ENCODE measurements around the gene LIM2. TPM values are rescaled to one million over a fixed set of nuclear protein-coding genes. Genes with fewer than 3 reads are reported as not detected.

The LIM2 gene
- total RNA-seq, 1 donor from 2014 or later, result not detected

DNA sequence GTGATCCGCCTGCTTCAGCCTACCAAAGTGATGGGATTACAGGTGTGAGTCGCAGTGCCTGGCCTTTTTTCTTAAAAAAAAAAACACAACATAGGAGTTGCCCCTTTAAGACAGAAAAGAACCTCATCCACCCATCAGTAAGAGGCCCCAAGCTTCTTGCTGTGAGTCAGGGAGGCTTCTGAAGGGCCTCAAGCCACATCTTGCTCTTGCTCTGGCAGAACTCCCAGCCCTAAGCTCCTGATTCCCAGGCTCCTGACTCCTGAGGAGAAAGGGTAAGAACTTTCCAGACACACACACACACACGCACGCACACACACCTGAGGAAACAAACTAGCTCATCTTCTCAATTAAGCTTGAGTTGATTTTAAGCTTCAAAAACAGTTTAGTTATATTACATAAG, 28.5 kb downstream of the LIM2 start:
- CTCF ChIA-PET, result interaction anchor here (0.9 kb wide), 2 partner anchors 20 to 79 kb away, joined by 4 read pairs; no protein-coding TSS in a partner anchor
- Mint-ChIP-seq H3K36me3 (ENCODE audit: low read depth) (peaks cover 2% of the 10 kb centered on the region), H3K27ac (no peak overlapping the region), H3K4me3 (no peak overlapping the region), H3K27me3 (no peaks in the 10 kb centered on the region), H3K4me1 (peaks cover 19% of the 10 kb centered on the region), H3K9me3 (no peaks in the 10 kb centered on the region)
- DNase-seq (no peak), ATAC-seq (ENCODE audit: low read depth) (no peak)
- POLR2A ChIA-PET, result interaction anchor here (0.6 kb wide), 1 partner anchor 58 kb away, joined by 4 read pairs; the partner anchor contains the start of gene SIGLEC10
- TF ChIP-seq, protein P1, sequence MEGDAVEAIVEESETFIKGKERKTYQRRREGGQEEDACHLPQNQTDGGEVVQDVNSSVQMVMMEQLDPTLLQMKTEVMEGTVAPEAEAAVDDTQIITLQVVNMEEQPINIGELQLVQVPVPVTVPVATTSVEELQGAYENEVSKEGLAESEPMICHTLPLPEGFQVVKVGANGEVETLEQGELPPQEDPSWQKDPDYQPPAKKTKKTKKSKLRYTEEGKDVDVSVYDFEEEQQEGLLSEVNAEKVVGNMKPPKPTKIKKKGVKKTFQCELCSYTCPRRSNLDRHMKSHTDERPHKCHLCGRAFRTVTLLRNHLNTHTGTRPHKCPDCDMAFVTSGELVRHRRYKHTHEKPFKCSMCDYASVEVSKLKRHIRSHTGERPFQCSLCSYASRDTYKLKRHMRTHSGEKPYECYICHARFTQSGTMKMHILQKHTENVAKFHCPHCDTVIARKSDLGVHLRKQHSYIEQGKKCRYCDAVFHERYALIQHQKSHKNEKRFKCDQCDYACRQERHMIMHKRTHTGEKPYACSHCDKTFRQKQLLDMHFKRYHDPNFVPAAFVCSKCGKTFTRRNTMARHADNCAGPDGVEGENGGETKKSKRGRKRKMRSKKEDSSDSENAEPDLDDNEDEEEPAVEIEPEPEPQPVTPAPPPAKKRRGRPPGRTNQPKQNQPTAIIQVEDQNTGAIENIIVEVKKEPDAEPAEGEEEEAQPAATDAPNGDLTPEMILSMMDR (IDR thresholded peaks at IDR 0.05), result no peak
- intact Hi-C loops (cut with micrococcal nuclease), result no loop called here

DNA sequence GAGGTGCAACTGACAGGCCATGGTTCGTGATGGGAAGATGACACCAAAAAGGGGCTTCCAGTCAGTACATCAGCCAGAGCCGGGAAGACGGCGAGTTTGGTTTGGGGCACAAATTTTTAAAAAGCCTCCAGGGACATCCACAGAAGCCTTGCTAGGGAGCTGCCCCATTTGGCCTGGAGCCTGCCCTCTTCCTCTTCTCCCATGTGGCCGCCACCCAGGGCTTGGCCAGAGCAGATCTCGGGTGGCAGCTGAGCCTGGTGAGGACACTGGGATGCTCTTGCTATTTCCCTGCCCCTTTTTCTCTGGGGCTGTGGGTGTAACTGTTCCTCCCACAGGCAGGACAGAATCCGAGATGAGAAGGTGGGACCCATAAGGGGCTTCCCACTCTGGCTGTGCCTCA, 29.8 kb downstream of the LIM2 start:
- no peak overlapping the region for H3K4me3 Mint-ChIP-seq
- intact Hi-C loops (cut with micrococcal nuclease), result no loop called here
- H3K4me1 Mint-ChIP-seq, result peaks cover 9% of the 10 kb centered on the region
- no peak for ATAC-seq (ENCODE audit: low read depth)
- H3K27ac Mint-ChIP-seq, result no peak overlapping the region
- peaks cover 4% of the 10 kb centered on the region for H3K36me3 Mint-ChIP-seq (ENCODE audit: low read depth)
- no peak for DNase-seq
- CTCF ChIA-PET, result no interaction called here
- H3K9me3 Mint-ChIP-seq, result no peaks in the 10 kb centered on the region
- POLR2A ChIA-PET, result interaction anchor here (0.7 to 1.5 kb wide), 2 partner anchors 9 to 13 kb away, joined by 3 to 12 read pairs; no protein-coding TSS in a partner anchor
- TF ChIP-seq, protein P1 (IDR thresholded peaks at IDR 0.05), result no peak
- no peaks in the 10 kb centered on the region for H3K27me3 Mint-ChIP-seq

DNA sequence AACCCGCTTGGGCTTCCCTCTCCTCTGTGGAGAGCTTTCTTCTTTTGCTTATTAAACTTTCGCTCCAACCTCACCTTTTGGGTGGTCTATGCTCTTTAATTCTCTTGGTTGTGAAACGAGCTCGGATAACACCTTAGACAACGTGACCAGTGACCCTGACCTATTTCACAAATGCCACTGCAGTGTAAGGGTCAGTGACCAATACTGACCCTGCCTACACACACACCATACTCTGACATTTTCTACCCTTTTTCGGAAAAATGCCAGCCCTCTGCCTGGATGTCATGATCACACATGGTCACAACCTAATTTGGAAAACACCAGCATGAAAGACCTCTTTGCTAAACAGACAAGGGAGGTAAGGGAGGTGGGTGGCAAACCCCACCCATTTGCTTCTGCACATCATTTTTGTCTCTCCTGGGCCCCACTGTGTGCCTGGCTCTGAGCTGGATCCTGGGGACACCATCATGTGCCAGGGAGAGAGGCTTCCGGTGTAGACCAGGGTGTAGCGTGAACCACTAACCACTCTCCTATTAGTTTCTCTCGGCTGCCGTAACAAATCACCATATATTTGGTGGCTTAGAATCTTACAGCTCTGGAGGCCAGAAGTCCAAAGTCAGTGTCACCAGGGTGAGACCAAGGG, 31.5 kb downstream of the LIM2 start:
- Mint-ChIP-seq H3K27me3 (no peaks in the 10 kb centered on the region), H3K9me3 (no peaks in the 10 kb centered on the region), H3K4me3 (no peak overlapping the region), H3K4me1 (peaks cover 3% of the 10 kb centered on the region), H3K36me3 (ENCODE audit: low read depth) (peaks cover 17% of the 10 kb centered on the region), H3K27ac (no peak overlapping the region)
- no peak for DNase-seq
- POLR2A ChIA-PET, result no interaction called here
- ATAC-seq (ENCODE audit: low read depth), result no peak
- intact Hi-C loops (cut with micrococcal nuclease), result no loop called here
- CTCF ChIA-PET, result no interaction called here
- TF ChIP-seq, protein P1 (IDR thresholded peaks at IDR 0.05), result no peak

DNA sequence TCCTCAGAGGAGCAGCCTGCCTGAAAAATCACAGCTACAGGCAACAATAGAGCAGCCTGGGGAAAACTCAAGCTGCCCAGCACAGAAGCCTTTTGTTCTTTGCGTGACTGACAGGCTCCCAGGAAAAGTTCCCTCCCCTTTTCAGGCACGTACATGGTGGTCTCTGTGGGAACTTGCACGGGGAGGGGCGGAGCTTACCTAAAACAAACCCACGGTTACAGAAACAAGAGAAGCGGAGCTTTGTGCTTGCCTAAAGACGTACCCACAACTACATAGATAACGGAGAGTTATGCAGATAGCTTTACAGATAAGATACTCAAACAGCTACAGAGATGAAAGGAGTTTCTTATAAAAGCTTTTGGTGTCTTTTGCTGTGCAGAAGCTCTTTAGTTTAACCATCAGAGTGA, 33.0 kb downstream of the LIM2 start:
- ChIA-PET POLR2A (no interaction called here), CTCF (no interaction called here)
- H3K9me3 Mint-ChIP-seq, result no peaks in the 10 kb centered on the region
- TF ChIP-seq, protein P1 (IDR thresholded peaks at IDR 0.05), result no peak
- DNase-seq (no peak), ATAC-seq (ENCODE audit: low read depth) (no peak)
- H3K4me3 Mint-ChIP-seq, result no peak overlapping the region
- no peak overlapping the region for H3K27ac Mint-ChIP-seq
- H3K36me3 Mint-ChIP-seq (ENCODE audit: low read depth), result peaks cover 31% of the 10 kb centered on the region
- H3K27me3 Mint-ChIP-seq, result no peaks in the 10 kb centered on the region
- intact Hi-C loops (cut with micrococcal nuclease), result no loop called here
- peaks cover 1% of the 10 kb centered on the region for H3K4me1 Mint-ChIP-seq

DNA sequence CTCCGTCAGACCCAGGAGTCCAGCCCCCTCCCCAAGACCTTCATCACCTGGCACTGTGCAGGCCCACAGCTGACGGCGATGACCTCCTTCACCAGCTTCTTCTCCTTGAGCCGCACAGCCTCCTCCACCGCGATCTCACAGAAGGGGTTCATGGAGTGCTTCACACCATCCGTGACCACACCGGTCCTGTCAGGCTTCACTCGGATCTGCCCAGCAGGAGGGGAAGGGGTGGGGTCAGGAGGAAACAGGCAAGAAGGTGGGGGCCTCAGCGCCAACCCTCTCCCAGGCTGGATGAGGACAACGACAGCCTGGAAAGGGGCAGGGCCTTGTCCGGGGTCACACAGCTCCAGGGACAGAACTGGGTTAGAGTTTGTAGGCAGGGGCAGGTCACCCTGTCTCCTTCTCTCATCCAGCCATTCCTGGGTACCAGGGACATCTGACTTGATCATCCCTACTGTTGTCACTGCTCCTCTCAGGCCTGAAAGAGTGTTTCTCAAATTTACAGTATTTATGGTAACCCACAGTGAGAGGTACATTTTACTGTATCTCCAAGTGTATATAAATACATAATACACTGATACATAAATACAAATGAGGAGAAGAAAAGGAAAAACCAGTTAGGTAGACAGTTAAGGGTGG, 33.6 kb downstream of the LIM2 start:
- ATAC-seq (ENCODE audit: low read depth) (no peak), DNase-seq (no peak)
- ChIA-PET CTCF (no interaction called here), POLR2A (no interaction called here)
- Mint-ChIP-seq H3K9me3 (no peaks in the 10 kb centered on the region), H3K27ac (no peak overlapping the region), H3K36me3 (ENCODE audit: low read depth) (peaks cover 33% of the 10 kb centered on the region), H3K27me3 (no peaks in the 10 kb centered on the region), H3K4me1 (peaks cover 1% of the 10 kb centered on the region), H3K4me3 (no peak overlapping the region)
- TF ChIP-seq, protein P1 (IDR thresholded peaks at IDR 0.05), result no peak
- intact Hi-C loops (cut with micrococcal nuclease), result no loop called here

Data from activated B cell treated with CpG ODN at 0.5 μM for 24 hours (primary cell).